Stimulated activated CD4-positive, alpha-beta T cell treated with anti-CD3 and anti-CD28 coated beads, TNF-alpha, amount 100 ng/mL, for 48 hours (primary cell): ENCODE data around the gene VPS25.
"Not testable (repeated sequence)": the region's sequence is repeated elsewhere in the genome, so short reads cannot be mapped to it uniquely, and the experiment has no call there.

Experiments used
- DNase-seq, 3 donors: peaks; one replicate each; pipeline ENCODE4 v3.0.0-alpha.2; 2020; ENCODE audit warnings: low read depth in 3 of 3

Gene VPS25

GRCh38 chr17:42773290-42774035 is at the start of gene VPS25:
TSS of gene VPS25 (plus strand) at chr17:42773449. CDS start at chr17:42773476, 27 bp downstream.
- peak; percentile 52 to 67 (median 63) for DNase-seq

DNA sequence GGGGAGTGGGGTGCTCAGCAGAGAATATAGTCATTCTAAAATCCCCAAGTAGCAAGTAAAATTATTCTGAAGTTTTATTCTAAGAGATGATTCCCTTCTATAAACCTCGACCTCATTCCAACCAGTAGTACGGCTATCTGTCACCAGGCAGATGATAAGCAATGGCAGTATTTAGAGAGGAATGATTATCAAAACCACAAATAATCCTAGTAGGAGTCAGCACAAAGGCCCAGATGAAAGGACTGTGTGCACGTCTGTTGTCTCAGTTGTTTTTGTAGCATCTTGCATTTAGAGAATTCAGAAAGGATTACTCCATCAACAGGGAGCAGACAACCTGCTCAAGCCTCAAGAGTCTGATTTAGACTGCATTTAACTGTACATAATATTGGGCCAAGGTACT is 49.6 kb upstream of the VPS25 start:
- no peak for DNase-seq

DNA sequence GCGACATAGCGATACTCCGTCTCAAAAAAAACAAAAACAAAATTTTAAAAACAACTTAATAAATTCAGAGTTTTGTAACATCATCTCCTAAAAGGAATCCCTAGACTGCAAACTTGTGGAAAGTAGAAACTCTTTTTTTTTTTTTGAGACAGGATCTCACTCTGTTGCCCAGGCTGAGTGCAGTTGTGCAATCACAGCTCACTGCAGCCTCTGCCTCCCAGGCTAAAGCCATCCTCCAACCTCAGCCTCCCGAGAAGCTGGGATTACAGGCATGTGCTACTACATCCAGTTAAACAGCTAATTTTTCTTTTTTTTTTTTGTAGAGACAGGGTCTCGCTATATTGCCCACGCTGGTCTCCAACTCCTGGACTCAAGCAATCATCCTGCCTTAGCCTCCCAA is 48.1 kb upstream of the VPS25 start:
- DNase-seq = no peak

DNA sequence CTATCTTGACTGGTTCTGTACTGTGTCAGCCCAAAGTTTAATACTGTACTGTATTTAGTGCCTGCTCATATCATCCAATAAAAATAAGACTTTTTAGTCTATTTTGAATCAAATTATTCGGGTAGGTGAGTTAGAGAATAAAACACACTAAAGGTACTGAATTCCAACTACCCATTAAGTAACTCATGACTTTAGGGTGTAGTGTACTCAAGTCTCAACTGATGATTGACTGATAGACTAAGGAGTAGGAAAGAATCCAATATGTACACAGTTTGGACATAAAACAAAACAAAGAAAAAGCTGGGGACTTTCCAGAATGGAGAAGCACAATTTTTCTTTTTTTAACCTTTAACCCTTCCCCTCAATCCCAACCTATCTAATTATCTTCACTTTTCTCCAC is 32.5 kb upstream of the VPS25 start:
- no peak for DNase-seq

DNA sequence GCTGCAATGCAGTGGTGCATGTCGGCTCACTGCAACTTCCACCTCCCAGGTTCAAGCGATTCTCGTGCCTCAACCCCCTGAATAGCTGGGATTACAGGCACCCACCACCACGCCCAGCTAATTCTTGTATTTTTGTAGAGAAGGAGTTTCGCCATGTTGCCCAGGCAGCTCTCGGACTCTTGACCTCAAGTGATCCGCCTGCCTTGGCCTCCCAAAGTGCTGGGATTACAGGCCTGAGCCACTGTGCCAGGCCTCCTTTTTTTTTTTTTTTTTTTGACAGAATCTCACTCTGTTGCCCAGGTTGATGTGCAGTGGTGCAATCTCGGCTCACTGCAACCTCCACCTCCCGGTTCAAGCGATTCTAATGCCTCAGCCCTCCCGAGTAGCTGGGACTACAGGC is 30.3 kb upstream of the VPS25 start:
- not testable (repeated sequence) for DNase-seq

GRCh38 chr17:42743595-42744282 is 29.5 kb upstream of the VPS25 start:
- DNase-seq = no peak

DNA sequence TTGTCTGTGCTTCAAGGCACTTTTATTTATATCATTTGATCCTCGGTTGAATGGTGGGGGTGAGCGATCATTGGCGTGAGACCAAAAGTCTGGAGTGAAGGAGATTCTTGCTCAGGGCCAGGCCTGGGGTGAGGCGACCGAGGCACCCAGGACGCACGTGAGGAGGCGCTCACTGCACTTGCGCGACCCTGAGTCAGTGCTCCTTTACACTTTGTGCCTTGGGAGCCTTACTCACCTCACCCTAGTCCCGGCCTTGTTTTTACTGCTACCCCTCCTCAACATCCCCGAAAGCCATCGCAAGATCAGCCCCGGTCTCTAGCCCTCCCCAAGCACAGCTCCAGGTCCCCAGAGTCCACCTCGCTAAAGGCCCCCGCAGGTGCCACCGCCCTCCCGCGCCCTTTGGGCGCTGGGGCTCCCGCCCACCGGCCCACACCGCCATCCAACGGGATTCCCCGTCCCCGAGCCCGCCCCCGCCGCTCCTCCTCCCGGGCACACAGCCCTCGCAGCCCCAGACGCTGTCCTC is 28.9 kb upstream of the VPS25 start:
- DNase-seq = peak; percentile 44 to 67 (median 57)

DNA sequence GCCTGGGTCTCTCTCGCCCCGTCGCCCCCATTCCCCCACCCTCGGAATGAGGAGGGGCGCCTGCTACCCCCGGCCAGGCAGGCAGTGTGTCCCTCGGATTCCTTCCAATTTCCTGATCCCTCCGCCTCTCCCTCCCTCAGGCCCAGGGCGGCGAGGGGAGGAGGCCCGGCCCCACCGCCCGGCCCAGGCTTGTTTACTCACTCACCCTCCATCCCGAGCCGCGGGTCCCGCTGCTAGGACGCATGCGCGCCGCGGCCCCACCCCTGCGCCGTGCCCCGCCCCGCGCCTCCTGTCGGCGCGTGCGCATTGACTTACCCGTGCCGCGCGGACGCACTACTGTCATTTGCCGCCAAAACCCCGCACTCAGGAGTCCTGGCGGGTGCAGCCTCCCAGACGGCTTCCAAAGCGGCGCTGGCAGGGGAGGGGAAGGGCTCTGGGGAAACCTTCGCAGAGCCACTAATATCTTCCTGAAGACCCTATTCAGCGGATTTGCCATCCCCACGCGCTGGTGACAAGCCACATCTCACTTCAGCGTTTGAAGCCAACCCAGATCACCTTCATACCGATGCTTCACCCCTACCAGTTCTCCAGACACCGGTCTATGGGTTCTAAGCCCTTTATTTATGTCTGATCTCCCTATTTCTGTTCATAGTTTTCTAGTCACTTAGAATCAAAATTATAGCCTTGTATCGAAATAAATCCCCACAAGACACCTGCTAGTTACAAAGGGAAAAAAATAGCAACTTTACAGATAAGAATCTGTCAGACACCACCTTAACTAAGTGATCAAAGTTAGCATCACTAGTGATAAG is 28.2 kb upstream of the VPS25 start, which contains the start of gene EZH1:
Gene EZH1 (minus strand): TSS at position 235 of the 812 bp plus-strand sequence. CDS start 16,099 bp downstream, outside the sequence.
- DNase-seq = peak; percentile 85 to 87 (median 87)

GRCh38 chr17:42748202-42748907 is 24.9 kb upstream of the VPS25 start:
- no peak for DNase-seq

- no peak for DNase-seq
Observed at GRCh38 chr17:42748908-42749798, 24.1 kb upstream of the VPS25 start.

GRCh38 chr17:42750739-42751344 is 22.4 kb upstream of the VPS25 start:
- no peak for DNase-seq

GRCh38 chr17:42751628-42752027 is 21.6 kb upstream of the VPS25 start:
- no peak for DNase-seq

- DNase-seq = no peak
Observed at GRCh38 chr17:42754782-42755181, 18.5 kb upstream of the VPS25 start.

- DNase-seq = no peak
Observed at GRCh38 chr17:42759982-42760651, 13.1 kb upstream of the VPS25 start.

DNA sequence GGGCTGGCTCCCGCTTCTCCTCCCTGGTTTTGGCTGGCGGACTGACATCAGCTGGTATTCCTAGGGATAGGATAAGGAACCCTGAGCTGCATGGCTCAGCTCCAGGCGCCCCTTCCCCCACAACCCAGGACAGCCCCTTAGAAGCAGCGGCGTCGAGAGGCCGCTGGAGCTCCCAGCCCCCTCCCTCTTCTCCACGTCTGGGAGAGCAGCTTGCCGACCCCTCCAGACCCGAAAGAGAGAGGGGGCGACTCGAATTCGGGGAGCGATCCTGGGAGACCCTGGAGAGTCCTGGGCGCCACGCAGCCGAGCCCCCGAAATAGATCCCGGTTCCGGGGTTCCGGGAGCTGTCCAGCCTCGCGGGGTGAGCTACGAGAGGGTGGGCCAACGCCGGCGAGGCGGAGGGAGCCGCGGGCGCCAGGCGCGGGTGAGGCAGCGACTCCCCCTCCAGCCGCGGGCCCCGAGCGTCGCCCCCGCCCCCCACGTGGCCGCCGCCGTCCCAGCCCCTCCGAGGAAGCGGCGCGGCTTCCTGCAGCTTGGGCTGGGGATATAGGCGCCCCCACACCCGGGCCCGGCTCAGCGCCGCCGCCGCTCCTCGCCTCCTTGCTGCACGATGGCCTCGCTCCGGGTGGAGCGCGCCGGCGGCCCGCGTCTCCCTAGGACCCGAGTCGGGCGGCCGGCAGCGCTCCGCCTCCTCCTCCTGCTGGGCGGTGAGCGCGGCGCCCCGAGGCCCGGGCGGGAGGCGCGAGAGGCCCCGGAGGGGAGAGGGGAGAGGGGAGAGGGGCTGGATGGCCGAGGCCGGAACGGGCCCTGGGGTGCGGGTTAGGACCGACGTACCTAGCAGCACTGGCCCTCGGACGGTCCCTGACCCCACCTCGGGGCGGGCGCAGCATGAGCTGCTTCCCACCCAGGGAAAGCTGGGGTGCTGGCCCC is 12.3 kb upstream of the VPS25 start, which contains the start of gene RAMP2:
Gene RAMP2 (plus strand): TSS at position 576 of the 930 bp plus-strand sequence. CDS start 35 bp downstream, at position 611.
- DNase-seq = no peak

DNA sequence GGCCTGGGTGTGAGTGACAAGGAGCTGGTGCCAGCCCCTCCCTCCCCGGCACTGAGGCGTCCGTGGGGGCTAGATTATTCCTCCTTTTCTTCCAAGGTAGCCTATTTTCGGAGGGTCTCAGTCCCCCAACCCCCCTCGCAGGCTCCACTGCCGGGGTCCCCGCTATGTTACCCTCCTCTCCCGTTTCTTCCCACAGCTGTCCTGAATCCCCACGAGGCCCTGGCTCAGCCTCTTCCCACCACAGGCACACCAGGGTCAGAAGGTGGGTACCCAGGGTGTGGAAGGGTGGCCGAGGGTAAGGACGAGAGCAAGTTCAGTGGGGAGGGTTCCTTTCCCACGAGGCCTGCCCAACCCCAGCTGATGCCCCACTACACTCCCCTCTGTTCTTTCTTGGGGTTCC is 11.6 kb upstream of the VPS25 start:
- DNase-seq = no peak

GRCh38 chr17:42766124-42766523 is 7.1 kb upstream of the VPS25 start:
- no peak for DNase-seq

- DNase-seq = no peak
Observed at GRCh38 chr17:42767512-42767911, 5.7 kb upstream of the VPS25 start.
